ENCODE data around the gene ZFP64. TPM values are rescaled to one million over a fixed set of nuclear protein-coding genes. Genes with fewer than 3 reads are reported as not detected.

The ZFP64 gene
- total and polyA plus RNA-seq, 2 donors (not counting 3 experiments of a cell fraction or from before 2014, with no cell fraction given), result 31.7 to 35.4 TPM

GRCh38 chr20:52152921-52153320 lies 38.7 kb downstream of the ZFP64 start:
- no peaks in the 10 kb centered on the region for H3K9me1 ChIP-seq (replicated peaks; ENCODE audit: control insufficient read depth, extremely low read depth, insufficient read depth, low read length)
- DNase-seq (ENCODE audit: low read depth, low spot score), result no peak
- H3K4me1 ChIP-seq (ENCODE audit: control insufficient read depth, extremely low read depth, insufficient read depth, low read length), result no peaks in the 10 kb centered on the region
- no peak for TF ChIP-seq FOS (IDR thresholded peaks at IDR 0.05; ENCODE audit: borderline replicate concordance, insufficient read depth, low read length)
- no peak for TF ChIP-seq GATA2 (IDR thresholded peaks at IDR 0.05; ENCODE audit: insufficient read depth, insufficient read length, low read depth, low read length)
- no peak for TF ChIP-seq POLR2AphosphoS5 (IDR thresholded peaks at IDR 0.05; ENCODE audit: insufficient read depth, low read depth, low read length)
- TF ChIP-seq EZH2 (IDR thresholded peaks at IDR 0.05; ENCODE audit: borderline replicate concordance, low read depth, low read length, severe bottlenecking), result no peak
- TF ChIP-seq MYC (IDR thresholded peaks at IDR 0.05; ENCODE audit: low read depth, low read length), result no peak
- TF ChIP-seq JUN (IDR thresholded peaks at IDR 0.05; ENCODE audit: borderline replicate concordance, insufficient read depth, insufficient read length, low read depth), result no peak
- no peak for TF ChIP-seq MAX (IDR thresholded peaks at IDR 0.05; ENCODE audit: insufficient read depth, insufficient read length)
- TF ChIP-seq CTCF (IDR thresholded peaks at IDR 0.05; ENCODE audit: extremely low read depth in 1 of 2, insufficient read depth in 1 of 2, low read depth in 1 of 2, low read length in 2 of 2), result no peak
- H3K36me3 ChIP-seq (ENCODE audit: control insufficient read depth in 2 of 2, extremely low read depth in 1 of 2, insufficient read depth in 2 of 2, low read length in 2 of 2), result peaks cover 0 to 15% of the 10 kb centered on the region in 2 experiments
- no peaks in the 10 kb centered on the region for H3K9me3 ChIP-seq (replicated peaks; ENCODE audit: control insufficient read depth, insufficient read depth, low read length)
- dilution Hi-C loops (cut with MboI; ENCODE audit: extremely low pct_ligation_motif_present, low sequenced_read_pairs), result no loop called here
- ChIA-PET CTCF (interaction anchor here (1.2 to 1.7 kb wide), 2 partner anchors 9 to 24 kb away, joined by 3 to 9 read pairs; no protein-coding TSS in a partner anchor), POLR2A (no interaction called here)
- no peaks in the 10 kb centered on the region for H3K27me3 ChIP-seq (ENCODE audit: control insufficient read depth in 2 of 2, insufficient read depth in 2 of 2, low read length in 2 of 2)
- no peak for FAIRE-seq
- BruUV-seq (replicated peaks), result no TSS peak
- H3K9ac ChIP-seq (replicated peaks; ENCODE audit: extremely low read depth, insufficient read depth, low read length), result no peak overlapping the region
- H3K79me2 ChIP-seq (ENCODE audit: control insufficient read depth, insufficient read depth, low read length), result no peaks in the 10 kb centered on the region
- no peak overlapping the region for H3K4me2 ChIP-seq (ENCODE audit: insufficient read depth, low read length)
- no peaks in the 10 kb centered on the region for H4K20me1 ChIP-seq (replicated peaks; ENCODE audit: control insufficient read depth, extremely low read depth, insufficient read depth, low read length)
- H3K4me3 ChIP-seq (replicated peaks in 1 of 3; ENCODE audit: insufficient read depth in 1 of 3, low read depth in 1 of 3, low read length in 3 of 3), result no peak overlapping the region
- no peak overlapping the region for H2AFZ ChIP-seq (ENCODE audit: low read depth, low read length)
- intact Hi-C loops (cut with micrococcal nuclease), result no loop called here
- H3K27ac ChIP-seq (ENCODE audit: insufficient read depth, low read depth, low read length), result no peak overlapping the region
